ENCODE results near the gene CLBA1.

CLBA1 gene

DNA sequence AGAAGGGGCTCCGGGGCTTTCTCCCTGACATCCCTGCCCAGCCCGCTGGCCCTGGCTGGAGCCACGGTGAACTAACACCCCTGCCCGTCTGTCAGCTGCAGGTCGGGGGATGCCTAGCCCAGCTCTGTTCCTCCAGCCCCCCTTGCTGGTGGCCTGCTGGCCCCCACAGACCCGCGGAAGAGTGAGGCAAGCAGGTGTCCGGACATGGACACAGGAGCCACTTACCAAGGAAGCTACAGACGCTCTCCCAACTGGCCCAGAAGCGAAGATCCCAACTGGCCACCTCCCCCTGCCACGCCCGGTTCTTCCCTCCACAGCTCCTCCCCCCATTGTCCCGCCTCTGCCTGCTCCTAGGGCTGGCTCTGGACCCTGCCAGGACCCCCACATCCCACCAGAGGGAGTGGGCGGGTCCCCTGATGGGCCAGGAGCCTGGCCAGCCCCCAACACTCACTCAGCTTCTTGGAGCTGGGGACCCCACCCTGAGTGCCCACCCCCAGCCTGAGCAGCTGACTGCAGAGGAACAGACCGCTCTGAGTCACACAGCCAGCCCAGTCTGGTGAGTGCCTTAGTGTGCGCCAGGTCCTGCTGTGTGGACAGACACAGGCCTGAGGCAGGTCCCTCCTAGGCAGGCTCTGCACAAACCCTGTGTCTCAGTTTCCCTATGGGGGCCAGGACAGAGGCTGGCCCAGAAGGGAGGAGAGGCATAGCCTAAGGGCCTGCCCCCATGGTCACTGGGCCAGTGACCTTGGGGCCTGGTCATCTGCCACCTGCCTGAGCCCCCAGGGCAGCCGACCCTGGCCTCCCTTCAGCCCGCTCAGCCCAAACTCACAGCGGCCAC, 15.1 kb upstream of the CLBA1 start (continued):
- no peak for TF ChIP-seq ZNF510 (tag by site-specific recombination; IDR thresholded peaks at IDR 0.05; ENCODE audit: insufficient replicate concordance)

DNA sequence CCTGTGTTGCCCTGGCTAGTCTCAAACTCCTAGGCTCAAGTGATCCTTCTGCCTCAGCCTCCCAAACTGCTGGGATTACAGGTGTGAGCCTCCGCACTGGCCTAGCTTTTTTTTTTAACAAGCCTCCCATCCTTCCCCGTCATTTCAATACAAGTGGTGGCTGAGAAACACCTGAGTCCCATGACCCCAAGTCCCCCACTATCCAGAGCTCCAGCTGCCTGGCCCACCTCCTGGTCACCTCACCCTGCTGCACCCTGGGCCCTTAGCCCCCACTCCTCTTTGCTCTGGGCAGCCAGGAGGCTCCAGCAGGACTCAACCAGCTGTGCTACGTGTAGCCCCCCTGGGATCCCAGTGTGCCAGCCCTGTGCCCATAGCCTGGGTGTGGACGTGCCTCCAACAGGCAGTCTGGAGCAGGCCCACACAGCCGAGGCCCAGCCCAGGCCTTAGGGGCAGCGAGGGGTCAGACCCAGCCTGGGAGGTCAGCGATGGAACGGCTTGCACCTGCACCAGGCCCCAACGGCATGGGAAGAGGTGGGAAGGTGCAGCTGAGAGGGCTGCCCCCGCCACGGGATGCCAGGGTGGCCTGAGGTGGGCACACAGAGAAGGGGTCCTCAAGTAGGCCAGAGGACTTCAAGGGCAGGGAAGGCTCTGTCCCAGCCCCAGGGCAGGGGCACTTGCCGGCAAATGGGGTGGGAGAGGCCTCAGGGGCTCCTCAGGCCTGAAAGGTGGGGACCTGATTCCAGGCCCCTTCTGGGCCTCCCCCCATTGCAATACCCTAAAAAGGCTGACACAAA, 13.9 kb upstream of the CLBA1 start:
- Histone ChIP-seq H3K4me1 (ENCODE audit: control insufficient read depth, insufficient read depth, low read length) (peaks cover 11% of the 10 kb centered on the region), H3K27ac (ENCODE audit: extremely low read depth, low read depth, low read length) (no peak overlapping the region), H3K9me3 (ENCODE audit: control insufficient read depth, insufficient read depth, low read depth, low read length) (no peaks in the 10 kb centered on the region), H3K4me3 (ENCODE audit: low read depth, low read length) (no peak overlapping the region), H3K36me3 (ENCODE audit: control insufficient read depth in 2 of 2, insufficient read depth in 1 of 2, low read length in 2 of 2) (no peaks in the 10 kb centered on the region)
- ChIA-PET POLR2A (interaction anchor here (0.6 to 1.2 kb wide), 2 partner anchors 38 to 95 kb away, joined by 3 to 5 read pairs; no protein-coding TSS in a partner anchor), CTCF (interaction anchor here (5.9 kb wide), 1 partner anchor 72 kb away, joined by 109 read pairs; no protein-coding TSS in a partner anchor)
- TF ChIP-seq ZNF175 (tag by site-specific recombination; IDR thresholded peaks at IDR 0.05), result no peak

DNA sequence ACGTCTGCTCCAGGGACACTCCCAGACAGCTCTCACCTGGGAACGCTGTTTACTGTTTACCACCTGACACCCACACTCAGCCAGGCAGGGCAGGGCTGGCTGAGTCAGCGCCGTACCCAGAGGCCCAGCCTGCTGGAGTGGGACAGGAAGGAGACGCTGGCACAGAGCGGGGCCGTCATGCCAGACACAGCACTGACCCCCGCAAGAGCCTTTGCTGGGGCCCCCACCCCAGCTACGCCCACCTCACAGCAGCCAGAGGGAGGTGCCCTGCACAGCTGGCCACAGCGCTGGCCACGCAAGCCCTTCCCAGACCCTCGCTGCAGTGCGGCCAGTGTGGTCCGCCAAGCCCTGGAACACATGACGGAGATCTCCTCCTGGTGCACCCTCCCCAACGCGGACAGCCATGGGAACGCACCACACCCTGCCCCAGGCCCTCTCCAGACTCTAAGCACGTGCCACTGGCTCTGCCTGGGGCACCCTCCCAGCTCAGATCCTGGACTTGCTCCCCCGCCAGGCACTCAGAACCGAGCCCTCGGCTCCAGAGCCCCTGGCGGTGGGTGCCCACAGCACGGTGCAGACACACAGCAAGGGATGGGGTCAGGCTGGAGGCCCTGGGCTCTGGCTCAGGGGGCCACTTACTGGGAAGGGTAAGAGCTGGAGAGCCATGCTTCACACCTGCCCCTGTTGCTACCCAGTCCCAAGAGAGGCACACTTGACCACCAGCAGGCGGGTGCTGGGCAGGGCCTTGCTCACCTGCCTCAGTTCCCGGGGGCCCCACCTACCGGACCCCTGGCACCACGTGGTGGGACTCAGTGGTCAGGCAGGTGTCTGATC, 13.1 kb upstream of the CLBA1 start:
- H3K4me1 ChIP-seq (ENCODE audit: control insufficient read depth, insufficient read depth, low read length), result peaks cover 13% of the 10 kb centered on the region
- no peak overlapping the region for H3K27ac ChIP-seq (ENCODE audit: extremely low read depth, low read depth, low read length)
- H3K36me3 ChIP-seq (ENCODE audit: control insufficient read depth in 2 of 2, insufficient read depth in 1 of 2, low read length in 2 of 2), result no peaks in the 10 kb centered on the region
- no peaks in the 10 kb centered on the region for H3K9me3 ChIP-seq (ENCODE audit: control insufficient read depth, insufficient read depth, low read depth, low read length)
- ChIA-PET CTCF (interaction anchor here (0.6 to 5.9 kb wide), 5 partner anchors 63 to 202 kb away, joined by 3 to 109 read pairs (median 8); no protein-coding TSS in a partner anchor), POLR2A (interaction anchor here (0.5 to 3.4 kb wide), 6 partner anchors 13 to 204 kb away, joined by 3 to 16 read pairs (median 4); partner anchors contain the start of genes CDCA4 and CLBA1)
- no peak overlapping the region for H3K4me3 ChIP-seq (ENCODE audit: low read depth, low read length)
- TF ChIP-seq ZNF10 (tag by site-specific recombination; IDR thresholded peaks at IDR 0.05), result no peak
- 0 out of 2 replicates have a peak, but pooled peaks have one; percentile 22 for TF ChIP-seq KLF8 (tag by site-specific recombination; IDR thresholded peaks at IDR 0.05)
- no peak for TF ChIP-seq ZFP69B (tag by site-specific recombination; IDR thresholded peaks at IDR 0.05)
- TF ChIP-seq, protein P1, sequence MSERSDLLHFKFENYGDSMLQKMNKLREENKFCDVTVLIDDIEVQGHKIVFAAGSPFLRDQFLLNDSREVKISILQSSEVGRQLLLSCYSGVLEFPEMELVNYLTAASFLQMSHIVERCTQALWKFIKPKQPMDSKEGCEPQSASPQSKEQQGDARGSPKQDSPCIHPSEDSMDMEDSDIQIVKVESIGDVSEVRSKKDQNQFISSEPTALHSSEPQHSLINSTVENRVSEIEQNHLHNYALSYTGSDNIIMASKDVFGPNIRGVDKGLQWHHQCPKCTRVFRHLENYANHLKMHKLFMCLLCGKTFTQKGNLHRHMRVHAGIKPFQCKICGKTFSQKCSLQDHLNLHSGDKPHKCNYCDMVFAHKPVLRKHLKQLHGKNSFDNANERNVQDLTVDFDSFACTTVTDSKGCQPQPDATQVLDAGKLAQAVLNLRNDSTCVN (tag by site-specific recombination; optimal IDR thresholded peaks at IDR 0.05), result peak; percentile 0
- TF ChIP-seq ZNF121 (tag by site-specific recombination; IDR thresholded peaks at IDR 0.05), result no peak
- TF ChIP-seq, protein P2, sequence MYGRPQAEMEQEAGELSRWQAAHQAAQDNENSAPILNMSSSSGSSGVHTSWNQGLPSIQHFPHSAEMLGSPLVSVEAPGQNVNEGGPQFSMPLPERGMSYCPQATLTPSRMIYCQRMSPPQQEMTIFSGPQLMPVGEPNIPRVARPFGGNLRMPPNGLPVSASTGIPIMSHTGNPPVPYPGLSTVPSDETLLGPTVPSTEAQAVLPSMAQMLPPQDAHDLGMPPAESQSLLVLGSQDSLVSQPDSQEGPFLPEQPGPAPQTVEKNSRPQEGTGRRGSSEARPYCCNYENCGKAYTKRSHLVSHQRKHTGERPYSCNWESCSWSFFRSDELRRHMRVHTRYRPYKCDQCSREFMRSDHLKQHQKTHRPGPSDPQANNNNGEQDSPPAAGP (tag by site-specific recombination; IDR thresholded peaks at IDR 0.05), result peak; percentile 54
- no peak for TF ChIP-seq ZNF202 (tag by site-specific recombination; IDR thresholded peaks at IDR 0.05; ENCODE audit: borderline replicate concordance)
- TF ChIP-seq KLF16 (tag by site-specific recombination; IDR thresholded peaks at IDR 0.05), result no peak
- TF ChIP-seq ZNF214 (tag by site-specific recombination; IDR thresholded peaks at IDR 0.05; ENCODE audit: borderline replicate concordance), result no peak
- TF ChIP-seq ZNF19 (tag by site-specific recombination; IDR thresholded peaks at IDR 0.05; ENCODE audit: low read depth), result no peak
- TF ChIP-seq, protein P3, sequence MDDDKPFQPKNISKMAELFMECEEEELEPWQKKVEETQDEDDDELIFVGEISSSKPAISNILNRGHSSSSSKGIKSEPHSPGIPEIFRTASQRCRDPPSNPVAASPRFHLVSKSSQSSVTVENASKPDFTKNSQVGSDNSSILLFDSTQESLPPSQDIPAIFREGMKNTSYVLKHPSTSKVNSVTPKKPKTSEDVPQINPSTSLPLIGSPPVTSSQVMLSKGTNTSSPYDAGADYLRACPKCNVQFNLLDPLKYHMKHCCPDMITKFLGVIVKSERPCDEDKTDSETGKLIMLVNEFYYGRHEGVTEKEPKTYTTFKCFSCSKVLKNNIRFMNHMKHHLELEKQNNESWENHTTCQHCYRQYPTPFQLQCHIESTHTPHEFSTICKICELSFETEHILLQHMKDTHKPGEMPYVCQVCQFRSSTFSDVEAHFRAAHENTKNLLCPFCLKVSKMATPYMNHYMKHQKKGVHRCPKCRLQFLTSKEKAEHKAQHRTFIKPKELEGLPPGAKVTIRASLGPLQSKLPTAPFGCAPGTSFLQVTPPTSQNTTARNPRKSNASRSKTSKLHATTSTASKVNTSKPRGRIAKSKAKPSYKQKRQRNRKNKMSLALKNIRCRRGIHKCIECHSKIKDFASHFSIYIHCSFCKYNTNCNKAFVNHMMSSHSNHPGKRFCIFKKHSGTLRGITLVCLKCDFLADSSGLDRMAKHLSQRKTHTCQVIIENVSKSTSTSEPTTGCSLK (tag by site-specific recombination; IDR thresholded peaks at IDR 0.05), result no peak
- TF ChIP-seq MEIS1 (CRISPR knock-in tag; IDR thresholded peaks at IDR 0.05; ENCODE audit: borderline replicate concordance), result no peak
- no peak for TF ChIP-seq ZNF660 (tag by site-specific recombination; IDR thresholded peaks at IDR 0.05)
- no peak for TF ChIP-seq SALL2 (tag by site-specific recombination; IDR thresholded peaks at IDR 0.05; ENCODE audit: borderline replicate concordance)
- TF ChIP-seq ZNF341 (tag by site-specific recombination; IDR thresholded peaks at IDR 0.05; ENCODE audit: low read depth), result peak; percentile 79
- TF ChIP-seq ZNF792 (tag by site-specific recombination; IDR thresholded peaks at IDR 0.05), result no peak
- TF ChIP-seq, protein P4, sequence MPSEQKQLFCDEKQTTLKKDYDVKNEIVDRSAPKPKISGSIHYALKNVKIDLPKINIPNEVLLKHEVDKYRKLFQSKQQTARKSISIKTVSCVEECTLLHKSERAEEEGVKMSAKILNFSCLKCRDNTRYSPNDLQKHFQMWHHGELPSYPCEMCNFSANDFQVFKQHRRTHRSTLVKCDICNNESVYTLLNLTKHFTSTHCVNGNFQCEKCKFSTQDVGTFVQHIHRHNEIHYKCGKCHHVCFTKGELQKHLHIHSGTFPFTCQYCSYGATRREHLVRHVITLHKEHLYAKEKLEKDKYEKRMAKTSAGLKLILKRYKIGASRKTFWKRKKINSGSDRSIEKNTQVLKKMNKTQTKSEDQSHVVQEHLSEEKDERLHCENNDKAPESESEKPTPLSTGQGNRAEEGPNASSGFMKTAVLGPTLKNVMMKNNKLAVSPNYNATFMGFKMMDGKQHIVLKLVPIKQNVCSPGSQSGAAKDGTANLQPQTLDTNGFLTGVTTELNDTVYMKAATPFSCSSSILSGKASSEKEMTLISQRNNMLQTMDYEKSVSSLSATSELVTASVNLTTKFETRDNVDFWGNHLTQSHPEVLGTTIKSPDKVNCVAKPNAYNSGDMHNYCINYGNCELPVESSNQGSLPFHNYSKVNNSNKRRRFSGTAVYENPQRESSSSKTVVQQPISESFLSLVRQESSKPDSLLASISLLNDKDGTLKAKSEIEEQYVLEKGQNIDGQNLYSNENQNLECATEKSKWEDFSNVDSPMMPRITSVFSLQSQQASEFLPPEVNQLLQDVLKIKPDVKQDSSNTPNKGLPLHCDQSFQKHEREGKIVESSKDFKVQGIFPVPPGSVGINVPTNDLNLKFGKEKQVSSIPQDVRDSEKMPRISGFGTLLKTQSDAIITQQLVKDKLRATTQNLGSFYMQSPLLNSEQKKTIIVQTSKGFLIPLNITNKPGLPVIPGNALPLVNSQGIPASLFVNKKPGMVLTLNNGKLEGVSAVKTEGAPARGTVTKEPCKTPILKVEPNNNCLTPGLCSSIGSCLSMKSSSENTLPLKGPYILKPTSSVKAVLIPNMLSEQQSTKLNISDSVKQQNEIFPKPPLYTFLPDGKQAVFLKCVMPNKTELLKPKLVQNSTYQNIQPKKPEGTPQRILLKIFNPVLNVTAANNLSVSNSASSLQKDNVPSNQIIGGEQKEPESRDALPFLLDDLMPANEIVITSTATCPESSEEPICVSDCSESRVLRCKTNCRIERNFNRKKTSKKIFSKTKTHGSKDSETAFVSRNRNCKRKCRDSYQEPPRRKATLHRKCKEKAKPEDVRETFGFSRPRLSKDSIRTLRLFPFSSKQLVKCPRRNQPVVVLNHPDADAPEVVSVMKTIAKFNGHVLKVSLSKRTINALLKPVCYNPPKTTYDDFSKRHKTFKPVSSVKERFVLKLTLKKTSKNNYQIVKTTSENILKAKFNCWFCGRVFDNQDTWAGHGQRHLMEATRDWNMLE (tag by site-specific recombination; conservative IDR thresholded peaks at IDR 0.05; ENCODE audit: low read depth), result no peak
